H9 (cell line): ENCODE results near the gene PLG. TPM values are rescaled to one million over a fixed set of nuclear protein-coding genes. Genes with fewer than 3 reads are reported as not detected.

Experiments
- DNase-seq: peaks from one replicate; pipeline ENCODE4 v3.0.0-alpha.2; 2017
- H2AFZ ChIP-seq: one replicate; pipeline ENCODE4 v1.6.1; 2013; ENCODE audit warnings: mild to moderate bottlenecking, low read length, control low read depth, moderate library complexity
- H2AK5ac ChIP-seq: 2 replicates; pipeline ENCODE4 v1.6.1; 2013; ENCODE audit warnings: low read length, control low read depth, mixed read lengths; ENCODE audit not compliant: insufficient read length
- H2BK120ac ChIP-seq: one replicate; pipeline ENCODE4 v1.6.1; 2013; ENCODE audit warnings: low read depth, mild to moderate bottlenecking, low read length, control low read depth, inconsistent platforms; ENCODE audit not compliant: poor library complexity, severe bottlenecking
- H2BK12ac ChIP-seq: 2 replicates; pipeline ENCODE4 v1.6.1; 2013; ENCODE audit warnings: low read length, control low read depth, mixed read lengths, low read depth; ENCODE audit not compliant: insufficient read length
- H2BK15ac ChIP-seq: 2 replicates; pipeline ENCODE4 v1.6.1; 2013; ENCODE audit warnings: low read depth, low read length, control low read depth
- H2BK20ac ChIP-seq: one replicate; pipeline ENCODE4 v1.6.1; 2013; ENCODE audit warnings: low read depth, mild to moderate bottlenecking, low read length, control low read depth, inconsistent platforms; ENCODE audit not compliant: poor library complexity, severe bottlenecking
- H2BK5ac ChIP-seq: 2 replicates; pipeline ENCODE4 v1.6.1; 2013; ENCODE audit warnings: low read length, control low read depth, mixed read lengths; ENCODE audit not compliant: insufficient read length
- H3K14ac ChIP-seq: 2 replicates; pipeline ENCODE4 v1.6.1; 2013; ENCODE audit warnings: low read length, control low read depth; ENCODE audit not compliant: insufficient read depth
- H3K18ac ChIP-seq: 2 replicates; pipeline ENCODE4 v1.6.1; 2013; ENCODE audit warnings: low read depth, mild to moderate bottlenecking, mixed read lengths, low read length, control low read depth; ENCODE audit not compliant: insufficient read length
- H3K23ac ChIP-seq: 2 replicates; pipeline ENCODE4 v1.6.1; 2013; ENCODE audit warnings: low read length, control low read depth, mixed read lengths, low read depth; ENCODE audit not compliant: insufficient read length
- H3K23me2 ChIP-seq: 2 replicates; pipeline ENCODE4 v1.6.1; 2013; ENCODE audit warnings: low read depth, mild to moderate bottlenecking, mixed read lengths, low read length, control low read depth; ENCODE audit not compliant: insufficient read length, poor library complexity, severe bottlenecking
- H3K27ac ChIP-seq: 2 replicates; pipeline ENCODE4 v1.5.1; 2013; ENCODE audit warnings: low read length, control low read depth, mixed read lengths, low read depth; ENCODE audit not compliant: insufficient read length
- H3K27me3 ChIP-seq: 2 replicates; pipeline ENCODE4 v1.6.1; 2013; ENCODE audit warnings: low read length, control low read depth, inconsistent platforms; ENCODE audit not compliant: insufficient read depth
- H3K4ac ChIP-seq: 2 replicates; pipeline ENCODE4 v1.6.1; 2013; ENCODE audit warnings: low read depth, mild to moderate bottlenecking, control low read depth, inconsistent platforms, low read length, moderate library complexity
- H3K4me1 ChIP-seq: 2 replicates; pipeline ENCODE4 v1.6.1; 2013; ENCODE audit warnings: low read length, control low read depth, inconsistent platforms; ENCODE audit not compliant: insufficient read depth
- H3K4me2 ChIP-seq: 2 replicates; pipeline ENCODE4 v1.6.1; 2013; ENCODE audit warnings: low read length, control low read depth, mixed read lengths; ENCODE audit not compliant: insufficient read length, insufficient read depth
- H3K56ac ChIP-seq: 2 replicates; pipeline ENCODE4 v1.6.1; 2013; ENCODE audit warnings: low read depth, mild to moderate bottlenecking, mixed read lengths, low read length, control low read depth; ENCODE audit not compliant: insufficient read length
- H3K79me1 ChIP-seq: 2 replicates; pipeline ENCODE4 v1.6.1; 2013; ENCODE audit warnings: low read depth, mild to moderate bottlenecking, moderate library complexity, low read length, control low read depth, inconsistent platforms; ENCODE audit not compliant: insufficient read depth, poor library complexity, severe bottlenecking
- H3K79me2 ChIP-seq: 2 replicates; pipeline ENCODE4 v1.6.1; 2013; ENCODE audit warnings: low read length, control low read depth, inconsistent platforms; ENCODE audit not compliant: insufficient read depth
- H3K9ac ChIP-seq: 2 replicates; pipeline ENCODE4 v1.6.1; 2013; ENCODE audit warnings: low read length, control low read depth, mixed read lengths; ENCODE audit not compliant: insufficient read length; ENCODE audit errors: extremely low read depth
- H3K9me3 ChIP-seq: one replicate; pipeline ENCODE4 v1.6.1; 2013; ENCODE audit warnings: low read depth, low read length, inconsistent platforms; ENCODE audit not compliant: control insufficient read depth
- H3T11ph ChIP-seq: one replicate; pipeline ENCODE4 v1.6.1; 2013; ENCODE audit warnings: mild to moderate bottlenecking, low read length, control low read depth, inconsistent platforms
- H4K20me1 ChIP-seq: one replicate; pipeline ENCODE4 v1.6.1; 2013; ENCODE audit not compliant: control insufficient read depth, insufficient read length, insufficient read depth
- H4K5ac ChIP-seq: 2 replicates; pipeline ENCODE4 v1.6.1; 2013; ENCODE audit warnings: low read depth, mild to moderate bottlenecking, mixed read lengths, low read length, control low read depth; ENCODE audit not compliant: insufficient read length
- H4K8ac ChIP-seq: replicated peaks from 2 replicates; pipeline ENCODE4 v1.6.1; 2013; ENCODE audit warnings: low read length, control low read depth, mixed read lengths, low read depth; ENCODE audit not compliant: insufficient read length
- H4K91ac ChIP-seq: 2 replicates; pipeline ENCODE4 v1.6.1; 2013; ENCODE audit warnings: low read depth, mild to moderate bottlenecking, moderate library complexity, mixed read lengths, low read length, control low read depth; ENCODE audit not compliant: insufficient read length
- H3K27ac Mint-ChIP-seq, 3 experiments: 2 replicates in 2 of 3; 3 replicates in 1 of 3; pipeline ENCODE4 v1.8.0; 2020 to 2021; ENCODE audit warnings: mixed read lengths in 3 of 3, mild to moderate bottlenecking in 1 of 3, moderate library complexity in 1 of 3
- H3K27me3 Mint-ChIP-seq: 2 replicates; pipeline ENCODE4 v1.8.0; 2021; ENCODE audit warnings: low read depth, mild to moderate bottlenecking, moderate library complexity, mixed read lengths
- H3K36me3 Mint-ChIP-seq, 3 experiments: 2 replicates in 2 of 3; 3 replicates in 1 of 3; pipeline ENCODE4 v1.8.0; 2020 to 2021; ENCODE audit warnings: low read depth in 3 of 3, mixed read lengths in 3 of 3; ENCODE audit not compliant: insufficient read depth in 1 of 3
- H3K4me1 Mint-ChIP-seq, 2 experiments: 2 replicates each; pipeline ENCODE4 v1.8.0; 2020; ENCODE audit warnings: mixed read lengths in 2 of 2
- H3K4me3 Mint-ChIP-seq, 2 experiments: 2 replicates in 1 of 2; 3 replicates in 1 of 2; pipeline ENCODE4 v1.8.0; 2020 to 2021; ENCODE audit warnings: mild to moderate bottlenecking in 2 of 2, mixed read lengths in 2 of 2, moderate library complexity in 1 of 2
- H3K9me3 Mint-ChIP-seq, 2 experiments: 2 replicates in 1 of 2; 3 replicates in 1 of 2; pipeline ENCODE4 v1.8.0; 2020; ENCODE audit warnings: mild to moderate bottlenecking in 2 of 2, mixed read lengths in 2 of 2, moderate library complexity in 1 of 2
- WGBS: extraction: QIAGEN DNeasy Blood & Tissue Kit; methylation state at CpG from one replicate; pipeline ENCODE4 v1.1.7; 2013; ENCODE audit warnings: missing lambda C conversion rate, low lambda C conversion rate, mixed read lengths; ENCODE audit not compliant: insufficient read length; ENCODE audit errors: extremely low coverage; 5-methylcytosine and 5-hydroxymethylcytosine counted together
- total RNA-seq: library from RNA; stranded (reverse); gene quantifications from 2 replicates; pipeline ENCODE4 v1.2.1, GENCODE V29; 2021
- TF ChIP-seq, protein P1 (sequence below): fragments of 200-600 bp; sonication (generic); conservative IDR thresholded peaks from 3 replicates; pipeline ENCODE4 v1.8.0; 2021; ENCODE audit warnings: antibody characterized with exemption, mild to moderate bottlenecking

PLG gene
- total RNA-seq, 1 experiment from 2014 or later = not detected

DNA sequence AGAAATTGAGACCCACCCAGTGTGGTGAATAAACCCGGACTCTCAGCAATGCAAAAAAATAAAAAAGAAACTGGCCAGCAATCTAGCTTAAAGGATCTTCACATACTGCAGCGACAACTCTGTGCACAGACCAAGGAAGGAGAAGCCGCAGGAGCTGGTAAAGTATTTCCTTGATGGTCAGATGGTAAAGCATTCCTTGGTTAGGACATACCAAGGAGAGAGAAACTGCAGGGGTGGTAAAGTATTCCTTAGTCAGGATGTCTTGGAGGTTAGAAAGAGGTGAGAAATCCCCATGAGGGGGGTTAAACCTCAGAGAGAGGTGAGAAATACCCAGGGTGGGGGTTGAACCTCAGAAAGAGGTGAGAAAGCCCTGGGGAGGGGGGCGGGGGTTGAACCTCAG, 86.8 kb downstream of the PLG start:
- Histone ChIP-seq H2AK5ac (no peak overlapping the region), H4K91ac (no peak overlapping the region), H3K18ac (no peak overlapping the region), H3K56ac (no peak overlapping the region), H3K4me1 (no peaks in the 10 kb centered on the region; the same call in 1 of the 2 replicates), H3K79me2 (no peaks in the 10 kb centered on the region), H3K4ac (no peak overlapping the region), H3K79me1 (no peaks in the 10 kb centered on the region), H4K20me1 (no peaks in the 10 kb centered on the region), H2AFZ (no peak overlapping the region), H4K5ac (no peak overlapping the region), H4K8ac (no peak overlapping the region), H2BK12ac (no peak overlapping the region), H3K9ac (no peak overlapping the region), H3K14ac (no peak overlapping the region), H2BK120ac (no peak overlapping the region), H2BK5ac (no peak overlapping the region), H2BK15ac (no peak overlapping the region), H3K27me3 (no peaks in the 10 kb centered on the region), H3K27ac (no peak overlapping the region), H3K4me2 (no peak overlapping the region), H3K23me2 (no peaks in the 10 kb centered on the region), H3T11ph (no peak overlapping the region), H3K23ac (no peak overlapping the region), H2BK20ac (no peak overlapping the region), H3K9me3 (no peaks in the 10 kb centered on the region)
- Mint-ChIP-seq H3K4me3 (no peak overlapping the region), H3K9me3 (no peaks in the 10 kb centered on the region), H3K27ac (no peak overlapping the region), H3K36me3 (no peaks in the 10 kb centered on the region), H3K4me1 (peaks cover 29 to 31% of the 10 kb centered on the region in 2 experiments), H3K27me3 (peaks cover 2% of the 10 kb centered on the region; the same call in 1 of the 2 replicates)
- TF ChIP-seq, protein P1, sequence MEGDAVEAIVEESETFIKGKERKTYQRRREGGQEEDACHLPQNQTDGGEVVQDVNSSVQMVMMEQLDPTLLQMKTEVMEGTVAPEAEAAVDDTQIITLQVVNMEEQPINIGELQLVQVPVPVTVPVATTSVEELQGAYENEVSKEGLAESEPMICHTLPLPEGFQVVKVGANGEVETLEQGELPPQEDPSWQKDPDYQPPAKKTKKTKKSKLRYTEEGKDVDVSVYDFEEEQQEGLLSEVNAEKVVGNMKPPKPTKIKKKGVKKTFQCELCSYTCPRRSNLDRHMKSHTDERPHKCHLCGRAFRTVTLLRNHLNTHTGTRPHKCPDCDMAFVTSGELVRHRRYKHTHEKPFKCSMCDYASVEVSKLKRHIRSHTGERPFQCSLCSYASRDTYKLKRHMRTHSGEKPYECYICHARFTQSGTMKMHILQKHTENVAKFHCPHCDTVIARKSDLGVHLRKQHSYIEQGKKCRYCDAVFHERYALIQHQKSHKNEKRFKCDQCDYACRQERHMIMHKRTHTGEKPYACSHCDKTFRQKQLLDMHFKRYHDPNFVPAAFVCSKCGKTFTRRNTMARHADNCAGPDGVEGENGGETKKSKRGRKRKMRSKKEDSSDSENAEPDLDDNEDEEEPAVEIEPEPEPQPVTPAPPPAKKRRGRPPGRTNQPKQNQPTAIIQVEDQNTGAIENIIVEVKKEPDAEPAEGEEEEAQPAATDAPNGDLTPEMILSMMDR = no peak
- WGBS = no CpG with 5 or more reads among the region's 4 CpGs
- DNase-seq = no peak
